Superior temporal gyrus (tissue), 1 donor: ENCODE data around the gene ROR1.
"Not testable (repeated sequence)": the region's sequence is repeated elsewhere in the genome, so short reads cannot be mapped to it uniquely, and the experiment has no call there.

Source experiments
- DNase-seq: peaks from one replicate; pipeline ENCODE4 v3.0.0-alpha.2; 2016; ENCODE audit errors: extremely low spot score

Gene ROR1

DNA sequence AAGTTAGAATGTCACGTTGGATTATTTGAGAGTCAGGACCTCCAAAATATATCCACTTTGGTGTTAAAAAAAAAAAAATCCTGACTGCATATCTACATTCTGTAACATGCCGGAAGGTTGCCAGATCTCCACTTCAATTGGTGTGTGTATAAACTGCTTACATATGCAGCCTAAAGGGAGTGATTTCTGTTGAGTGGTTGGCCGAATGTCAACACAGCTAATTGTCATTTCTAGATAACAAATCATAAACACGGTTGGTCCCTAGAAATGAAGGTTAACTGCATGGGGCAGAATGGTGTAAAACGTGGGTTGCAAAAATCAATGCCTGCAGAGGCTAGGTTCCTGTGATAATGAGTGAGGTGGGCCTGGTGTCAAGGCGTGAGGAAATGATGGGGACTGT is 15.0 kb upstream of the ROR1 start:
- no peak for DNase-seq

- no peak for DNase-seq
Observed at GRCh38 chr1:63759778-63760177, 14.0 kb upstream of the ROR1 start.

GRCh38 chr1:63770381-63770780 is 3.4 kb upstream of the ROR1 start:
- DNase-seq, result no peak

GRCh38 chr1:63772201-63772600 is 1.6 kb upstream of the ROR1 start:
- DNase-seq, result no peak

- DNase-seq, result no peak
Observed at GRCh38 chr1:63772876-63773275, 941 bp upstream of the ROR1 start.

DNA sequence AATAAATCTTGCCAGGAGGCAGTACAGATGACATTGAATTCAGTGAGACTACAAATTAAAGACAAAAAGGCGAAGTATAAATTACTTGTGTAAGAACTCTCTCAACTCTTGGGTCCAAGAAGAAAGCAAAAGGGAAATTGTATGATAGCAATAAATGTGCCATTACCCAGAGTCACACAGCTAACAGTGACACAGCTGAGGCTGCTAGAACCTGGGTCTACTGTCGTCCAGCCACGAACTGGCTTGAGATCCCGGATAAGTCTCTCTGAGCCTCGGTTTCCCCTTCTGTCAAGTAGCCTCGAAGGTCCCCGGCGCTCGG is 362 bp upstream of the ROR1 start:
- DNase-seq, result peak; percentile 33

GRCh38 chr1:63774617-63775417 is 1.0 kb downstream of the ROR1 start:
- peak; percentile 51 for DNase-seq

DNA sequence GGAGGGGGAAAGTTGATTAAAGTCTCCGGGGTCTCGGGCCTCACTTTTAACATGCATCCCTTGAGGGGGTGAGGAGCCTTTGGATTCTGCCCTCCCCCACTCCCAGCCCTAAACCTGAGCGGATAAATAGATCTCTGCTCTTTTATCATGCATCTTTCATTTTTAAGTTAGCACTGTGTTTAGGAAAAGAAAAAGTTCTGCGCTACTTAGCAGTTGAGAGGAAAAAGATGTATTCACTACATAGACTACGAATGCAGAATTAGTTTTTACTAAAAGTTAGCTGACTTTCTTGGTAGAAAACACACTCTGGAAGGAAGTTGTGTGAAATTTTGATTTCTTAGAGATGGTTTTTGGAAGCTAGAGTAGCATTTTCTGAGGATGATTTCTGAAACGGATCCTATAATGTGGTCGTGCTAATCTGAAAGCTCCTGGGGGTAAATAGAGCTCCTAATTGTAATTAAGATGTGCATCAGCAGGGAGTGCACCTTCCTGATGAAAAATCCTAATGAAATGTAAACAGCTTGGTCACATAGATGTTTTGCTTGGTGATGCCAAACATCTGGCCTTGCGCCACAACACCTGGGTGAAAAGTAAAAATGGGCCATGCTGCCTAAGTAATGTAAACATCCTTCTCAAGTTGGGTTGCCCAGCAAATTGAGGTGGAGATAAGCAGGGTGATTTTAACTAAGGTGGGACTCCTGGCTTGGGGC is 1.8 kb downstream of the ROR1 start:
- DNase-seq, result no peak

- no peak for DNase-seq
Observed at GRCh38 chr1:63777286-63777685, 3.5 kb downstream of the ROR1 start.

- no peak for DNase-seq
Observed at GRCh38 chr1:63777965-63778880, 4.4 kb downstream of the ROR1 start.

- no peak for DNase-seq
Observed at GRCh38 chr1:63779338-63780211, 5.8 kb downstream of the ROR1 start.

DNA sequence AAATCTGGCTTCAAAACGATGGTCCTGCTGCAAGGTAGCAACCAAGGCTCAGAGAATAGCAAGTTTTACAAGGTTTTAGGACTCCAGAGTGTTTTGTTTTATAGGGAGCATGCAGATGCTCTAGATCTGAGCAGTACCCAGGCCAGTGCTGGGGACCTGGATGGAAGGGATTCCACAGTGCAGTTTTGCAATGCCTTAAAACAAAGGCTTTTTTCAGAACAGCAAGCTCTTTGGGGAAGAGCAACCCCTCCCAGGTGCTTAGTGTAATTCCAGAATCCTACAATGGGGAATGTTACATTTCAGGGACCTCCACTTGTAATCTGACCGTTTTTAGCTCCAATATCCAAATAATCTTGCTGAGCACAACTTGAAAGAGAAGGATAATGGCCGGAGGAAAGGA is 6.7 kb downstream of the ROR1 start:
- DNase-seq, result no peak

DNA sequence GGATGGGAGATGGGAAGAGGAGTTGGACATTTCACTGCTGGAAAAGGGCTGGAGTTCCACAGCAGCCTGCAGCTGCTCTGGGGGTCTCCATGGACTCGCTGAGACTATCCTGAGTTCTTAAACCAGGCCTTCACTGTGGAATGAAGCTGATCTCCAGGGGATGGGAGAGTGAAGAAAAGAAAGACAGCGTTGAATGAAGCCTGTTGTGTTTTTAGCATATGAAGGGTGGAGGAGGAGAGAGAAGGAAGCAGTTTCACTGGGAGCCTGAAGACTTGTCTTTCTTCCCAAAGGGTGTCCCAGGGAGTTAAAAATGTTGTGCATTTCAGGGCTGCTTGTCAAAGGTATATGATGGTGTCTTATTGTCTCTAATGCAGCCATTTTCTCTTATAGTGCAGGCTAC is 9.2 kb downstream of the ROR1 start:
- DNase-seq, result no peak

- DNase-seq, result no peak
Observed at GRCh38 chr1:63784083-63784482, 10.3 kb downstream of the ROR1 start.

DNA sequence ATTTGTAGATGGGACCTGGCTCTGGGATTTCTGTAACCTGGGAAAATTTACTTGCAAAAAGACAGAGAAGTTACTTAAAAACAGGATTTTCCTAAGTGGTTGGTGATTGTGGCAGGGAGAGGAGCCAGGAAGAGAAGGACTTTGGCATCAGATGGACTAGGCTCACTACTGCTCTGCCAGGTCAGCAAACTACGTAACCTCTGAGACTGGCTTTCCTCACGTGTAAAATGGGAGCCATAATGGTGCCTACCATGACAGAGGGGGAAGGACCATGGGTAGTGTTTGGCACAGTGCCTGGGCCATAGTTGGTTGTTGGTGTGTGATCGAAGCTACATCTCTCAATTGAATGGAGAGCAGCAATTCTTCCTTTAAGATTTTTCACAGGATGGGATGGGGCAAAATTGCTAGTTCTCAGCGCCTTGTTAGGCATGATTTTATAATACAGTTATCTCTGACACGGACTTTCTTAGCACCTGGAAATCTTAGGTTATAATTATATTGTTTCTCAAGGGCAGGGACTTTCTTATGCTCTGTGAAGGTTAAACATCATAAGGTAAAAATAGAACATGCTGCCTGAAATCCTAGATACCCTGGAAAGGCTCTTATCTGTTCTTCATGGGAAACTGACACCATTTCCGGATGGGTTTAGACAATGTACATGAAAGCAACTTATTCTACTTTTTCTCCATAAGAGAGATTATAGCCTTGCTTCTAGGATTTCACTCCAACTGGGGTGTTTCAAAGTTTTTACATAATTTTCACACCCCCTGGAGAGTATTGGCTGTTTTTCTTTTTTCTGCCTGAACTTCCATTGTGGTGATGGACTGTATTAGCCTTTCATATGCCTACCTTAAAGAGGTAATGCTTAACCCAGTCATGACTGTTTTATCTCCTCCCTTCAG is 10.9 kb downstream of the ROR1 start:
- DNase-seq, result no peak

DNA sequence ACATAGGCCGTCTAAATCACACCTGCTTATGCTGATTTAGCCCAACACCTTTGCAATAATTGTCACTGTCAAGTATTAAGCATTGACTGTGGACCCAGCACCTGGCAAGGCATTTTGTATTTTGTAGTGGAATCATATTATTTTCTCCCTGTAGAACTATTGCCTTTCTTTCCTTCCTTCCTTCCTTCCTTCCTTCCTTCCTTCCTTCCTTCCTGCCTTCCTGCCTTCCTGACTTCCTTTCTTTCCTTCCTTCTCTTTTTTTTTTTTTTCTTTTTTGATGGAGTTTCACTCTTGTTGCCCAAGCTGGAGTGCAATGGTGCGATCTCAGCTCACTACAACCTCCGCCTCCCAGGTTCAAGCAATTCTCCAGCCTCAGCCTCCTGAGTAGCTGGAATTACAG is 13.5 kb downstream of the ROR1 start:
- DNase-seq, result not testable (repeated sequence)

- DNase-seq, result no peak
Observed at GRCh38 chr1:63787875-63788274, 14.1 kb downstream of the ROR1 start.

DNA sequence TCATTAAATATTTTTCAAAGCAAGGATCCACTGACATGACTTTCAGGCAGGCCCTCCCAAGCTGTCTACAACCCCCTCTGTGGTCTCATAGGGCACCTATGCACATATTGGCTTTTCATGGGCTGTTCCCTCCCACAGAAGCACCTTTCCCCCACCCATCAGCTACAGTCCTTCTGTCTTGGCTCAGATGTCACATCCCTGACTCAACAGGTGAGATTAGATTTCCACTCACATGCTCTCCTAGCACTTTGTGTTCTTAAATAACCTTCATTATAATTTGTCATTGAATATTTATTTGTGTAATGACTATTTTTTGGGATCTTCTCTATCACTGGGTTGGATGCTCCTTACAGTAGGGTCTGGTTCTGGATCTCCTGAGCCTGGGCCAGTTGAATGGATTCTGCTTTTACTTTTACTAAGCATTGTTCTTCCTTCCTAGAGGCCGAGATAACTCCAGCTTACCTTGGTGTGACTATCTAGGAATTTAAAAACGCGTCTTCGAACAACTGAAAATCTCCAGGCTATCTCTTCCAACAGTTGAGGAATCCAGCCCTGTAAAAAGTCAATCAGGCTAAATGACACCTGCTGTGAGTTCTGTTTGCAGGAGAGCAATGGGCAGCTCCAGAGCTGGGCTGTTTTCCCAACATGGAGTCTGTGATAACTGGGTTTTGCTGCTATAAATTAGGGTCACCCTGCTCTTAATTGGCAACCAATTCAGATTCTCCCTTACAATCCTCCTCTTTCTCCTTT is 16.2 kb downstream of the ROR1 start:
- DNase-seq, result no peak

- DNase-seq, result no peak
Observed at GRCh38 chr1:63790989-63791388, 17.2 kb downstream of the ROR1 start.

DNA sequence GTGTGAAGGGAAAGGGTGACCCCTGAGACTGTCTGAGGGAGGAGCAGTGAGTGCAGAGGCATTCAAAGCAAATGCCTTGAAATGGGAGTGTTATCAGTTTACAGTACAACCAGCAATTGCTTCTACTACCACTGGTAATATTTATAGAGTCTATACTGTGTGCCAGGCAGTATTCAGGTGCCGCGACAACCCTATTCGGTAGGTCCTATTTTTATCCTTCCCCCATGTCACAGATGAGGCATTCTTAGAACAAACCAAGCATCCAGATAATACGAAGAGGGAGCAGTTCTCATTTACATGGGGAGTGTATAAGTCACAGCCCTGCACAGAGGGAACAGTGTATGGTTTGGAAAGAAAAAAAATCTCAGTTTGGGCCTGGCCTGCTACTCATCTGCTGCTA is 18.3 kb downstream of the ROR1 start:
- DNase-seq, result no peak
